ENCODE results near the gene VCP.

Gene VCP

GRCh38 chr9:35072461-35073278 lies at the start of gene VCP:
VCP (minus strand) TSS chr9:35072625; CDS start chr9:35072353, 272 bp downstream.
- peak; percentile 99 for DNase-seq

GRCh38 chr9:35116898-35117551 lies 44.6 kb upstream of the VCP start:
- peak; percentile 92 for DNase-seq

GRCh38 chr9:35116539-35116897 lies 44.1 kb upstream of the VCP start:
- no peak for DNase-seq

GRCh38 chr9:35115680-35116538 lies 43.5 kb upstream of the VCP start, which contains the start of gene ATOSB:
ATOSB (minus strand) TSS chr9:35115862; CDS start chr9:35108274, 7,588 bp downstream.
- DNase-seq = peak; percentile 90

- DNase-seq = peak; percentile 4
Measured at GRCh38 chr9:35114840-35115628, 42.6 kb upstream of the VCP start.

- DNase-seq = peak; percentile 78
Measured at GRCh38 chr9:35114113-35114839, 41.9 kb upstream of the VCP start.

- DNase-seq = peak; percentile 27
Measured at GRCh38 chr9:35112257-35113020, 40.0 kb upstream of the VCP start.

- peak; percentile 98 for DNase-seq
Measured at GRCh38 chr9:35111001-35111933, 38.8 kb upstream of the VCP start.

- DNase-seq = peak; percentile 78
Measured at GRCh38 chr9:35110327-35110761, 37.9 kb upstream of the VCP start.

GRCh38 chr9:35108946-35109575 lies 36.6 kb upstream of the VCP start:
- no peak for DNase-seq

GRCh38 chr9:35108461-35108860 lies 36.0 kb upstream of the VCP start:
- DNase-seq = no peak

- DNase-seq = no peak
Measured at GRCh38 chr9:35107297-35108290, 35.2 kb upstream of the VCP start.

- no peak for DNase-seq
Measured at GRCh38 chr9:35106343-35106730, 33.9 kb upstream of the VCP start.

GRCh38 chr9:35105571-35106342 lies 33.3 kb upstream of the VCP start:
- no peak for DNase-seq

GRCh38 chr9:35105126-35105525 lies 32.7 kb upstream of the VCP start:
- no peak for DNase-seq

GRCh38 chr9:35104586-35104985 lies 32.2 kb upstream of the VCP start:
- no peak for DNase-seq

- peak; percentile 32 for DNase-seq
Measured at GRCh38 chr9:35103660-35104191, 31.3 kb upstream of the VCP start.

All from midbrain (tissue), 1 donor.